WTC11 (cell line): Measurements from ENCODE around the gene PHLPP2. TPM values are rescaled to one million over a fixed set of nuclear protein-coding genes. Genes with fewer than 3 reads are reported as not detected.
A peak's percentile ranks its signal among the peaks of the same experiment; 100 is the strongest.

ENCODE experiments used
- ATAC-seq: fragments of 200-7000 bp; cut with Tn5 transposase; 2 replicates; pipeline ENCODE4 v1.10.0; 2021; ENCODE audit warnings: mild to moderate bottlenecking, moderate library complexity
- CTCF ChIA-PET: fragments of 300-600 bp; sonication (Branson Sonifier 250); formaldehyde crosslinking; loops from one replicate; lab custom pipeline; 2021; ENCODE audit warnings: antibody characterized with exemption; lab: Charles Lee
- POLR2A ChIA-PET: fragments of 350-600 bp; sonication (Branson Sonifier 250); formaldehyde crosslinking; loops from one replicate; lab custom pipeline; 2021; ENCODE audit warnings: antibody characterized with exemption; lab: Charles Lee
- DNase-seq: peaks from one replicate; pipeline ENCODE4 v3.0.0; 2021; ENCODE audit warnings: low spot score
- H3K27ac Mint-ChIP-seq: 2 replicates; pipeline ENCODE4 v1.8.0; 2021; ENCODE audit warnings: mixed read lengths
- H3K27me3 Mint-ChIP-seq: 2 replicates; pipeline ENCODE4 v1.8.0; 2021; ENCODE audit warnings: low read depth, mild to moderate bottlenecking, moderate library complexity, mixed read lengths
- H3K36me3 Mint-ChIP-seq: 2 replicates; pipeline ENCODE4 v1.8.0; 2021; ENCODE audit warnings: mixed read lengths
- H3K4me1 Mint-ChIP-seq: 2 replicates; pipeline ENCODE4 v1.8.0; 2022; ENCODE audit warnings: mixed read lengths
- H3K4me3 Mint-ChIP-seq: 2 replicates; pipeline ENCODE4 v1.8.0; 2021; ENCODE audit warnings: mild to moderate bottlenecking, moderate library complexity, mixed read lengths
- H3K9me3 Mint-ChIP-seq: 2 replicates; pipeline ENCODE4 v1.8.0; 2021; ENCODE audit warnings: mixed read lengths
- ATF1 ChIP-seq: sonication (generic); formaldehyde crosslinking; IDR thresholded peaks from 2 replicates; pipeline ENCODE4 v1.8.1; 2023; ENCODE audit warnings: mild to moderate bottlenecking, moderate library complexity, missing genetic modification reagents
- ELF4 ChIP-seq: sonication (generic); formaldehyde crosslinking; IDR thresholded peaks from 2 replicates; pipeline ENCODE4 v1.8.1; 2022; ENCODE audit warnings: low read depth, mild to moderate bottlenecking, moderate library complexity, missing genetic modification reagents
- GRHL2 ChIP-seq: fragments of 250-450 bp; sonication (Bioruptor Pico); IDR thresholded peaks from 2 replicates; pipeline ENCODE4 v1.8.0; 2022; ENCODE audit warnings: mild to moderate bottlenecking, moderate library complexity; ENCODE audit not compliant: insufficient replicate concordance, severe bottlenecking
- JAZF1 ChIP-seq: fragments of 250-450 bp; sonication (Bioruptor Pico); IDR thresholded peaks from 2 replicates; pipeline ENCODE4 v1.9.0; 2021; ENCODE audit warnings: moderate library complexity, mild to moderate bottlenecking, inconsistent platforms
- NFYB ChIP-seq: sonication (generic); formaldehyde crosslinking; conservative IDR thresholded peaks from 2 replicates; pipeline ENCODE4 v1.8.0; 2022; ENCODE audit warnings: low read depth, missing genetic modification reagents
- SOX15 ChIP-seq: fragments of 250-450 bp; sonication (Bioruptor Pico); IDR thresholded peaks from 2 replicates; pipeline ENCODE4 v1.9.0; 2021; ENCODE audit warnings: mild to moderate bottlenecking
- ZBTB21 ChIP-seq: sonication (generic); formaldehyde crosslinking; IDR thresholded peaks from 2 replicates; pipeline ENCODE4 v1.8.1; 2023; ENCODE audit warnings: mild to moderate bottlenecking, missing genetic modification reagents, borderline replicate concordance
- ZNF317 ChIP-seq: sonication (generic); formaldehyde crosslinking; IDR thresholded peaks from 2 replicates; pipeline ENCODE4 v1.8.1; 2023; ENCODE audit warnings: low read depth, mild to moderate bottlenecking, moderate library complexity, missing genetic modification reagents, borderline replicate concordance
- total RNA-seq: library from RNA; stranded (reverse); gene quantifications from 3 replicates; pipeline ENCODE4 v1.2.3, GENCODE V29; 2021
- TF ChIP-seq, protein P1 (sequence below): sonication (generic); formaldehyde crosslinking; IDR thresholded peaks from 2 replicates; pipeline ENCODE4 v1.8.1; 2022; ENCODE audit warnings: low read depth, missing genetic modification reagents, borderline replicate concordance
- TF ChIP-seq, protein P2 (sequence below): sonication (generic); formaldehyde crosslinking; IDR thresholded peaks from 2 replicates; pipeline ENCODE4 v1.8.1; 2023; ENCODE audit warnings: mild to moderate bottlenecking, missing genetic modification reagents
- TF ChIP-seq, protein P3 (sequence below): sonication (generic); formaldehyde crosslinking; IDR thresholded peaks from 2 replicates; pipeline ENCODE4 v1.8.0; 2023; ENCODE audit warnings: missing genetic modification reagents, mild to moderate bottlenecking, borderline replicate concordance
- TF ChIP-seq, protein P4 (sequence below): sonication (generic); formaldehyde crosslinking; IDR thresholded peaks from 2 replicates; pipeline ENCODE4 v1.8.0; 2022; ENCODE audit warnings: missing genetic modification reagents
- TF ChIP-seq, protein P5 (sequence below): sonication (generic); formaldehyde crosslinking; IDR thresholded peaks from 2 replicates; pipeline ENCODE4 v1.8.0; 2022; ENCODE audit warnings: mild to moderate bottlenecking, missing genetic modification reagents
- TF ChIP-seq, protein P6 (sequence below): fragments of 250-450 bp; sonication (Bioruptor Pico); IDR thresholded peaks from 2 replicates; pipeline ENCODE4 v1.9.0; 2021; ENCODE audit warnings: mild to moderate bottlenecking

Gene PHLPP2
- total RNA-seq, 1 experiment from 2014 or later: 29.3 TPM

DNA sequence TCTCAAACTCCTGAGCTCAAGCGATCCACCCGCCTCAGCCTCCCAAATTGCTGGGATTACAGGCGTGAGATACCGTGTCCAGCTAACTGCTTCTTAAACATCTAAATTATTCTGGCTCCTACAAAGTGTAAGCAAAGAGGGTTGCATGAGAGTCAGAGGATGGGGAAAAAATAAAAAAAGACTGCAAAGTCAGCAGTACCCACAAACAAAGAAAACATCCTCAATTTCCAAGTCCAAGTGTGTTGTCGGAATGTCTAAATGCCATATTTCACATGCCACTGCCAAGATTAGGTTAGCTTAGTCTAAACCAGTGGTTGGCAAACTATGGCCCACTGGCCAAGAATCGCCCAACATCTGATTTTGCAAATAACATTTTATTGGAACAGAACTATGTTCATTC, 13.0 kb upstream of the PHLPP2 start:
- no peak for ATAC-seq
- no peak for DNase-seq

DNA sequence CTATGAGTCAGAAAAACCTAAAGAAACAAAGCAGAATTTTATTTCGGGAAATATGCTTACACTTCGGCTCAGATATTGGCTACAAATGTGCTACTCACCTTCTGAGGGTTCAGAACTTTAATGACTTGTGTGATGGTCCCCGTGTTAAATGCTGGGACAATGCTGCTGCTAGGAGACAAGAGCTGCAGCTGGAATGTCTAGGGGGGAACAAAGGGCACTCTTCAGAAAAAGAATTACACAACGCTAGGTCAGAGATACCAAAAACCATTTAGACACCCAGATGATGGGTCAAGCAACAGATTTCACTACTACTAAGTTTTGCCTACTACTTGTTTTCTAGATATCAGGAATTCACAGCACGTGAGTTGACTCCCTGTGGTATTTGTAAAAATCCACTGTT, 10.0 kb upstream of the PHLPP2 start:
- POLR2A ChIA-PET: no interaction called here
- H3K36me3 Mint-ChIP-seq: peaks cover 61% of the 10 kb centered on the region
- DNase-seq (no peak), ATAC-seq (no peak)
- no peaks in the 10 kb centered on the region for H3K9me3 Mint-ChIP-seq
- peak overlapping the region; percentile 86 for H3K27ac Mint-ChIP-seq
- H3K27me3 Mint-ChIP-seq: no peaks in the 10 kb centered on the region
- peaks cover 7% of the 10 kb centered on the region for H3K4me1 Mint-ChIP-seq
- CTCF ChIA-PET: no interaction called here
- no peak overlapping the region for H3K4me3 Mint-ChIP-seq
- no peak for TF ChIP-seq ATF1 (CRISPR knock-in tag)
- TF ChIP-seq, protein P1, sequence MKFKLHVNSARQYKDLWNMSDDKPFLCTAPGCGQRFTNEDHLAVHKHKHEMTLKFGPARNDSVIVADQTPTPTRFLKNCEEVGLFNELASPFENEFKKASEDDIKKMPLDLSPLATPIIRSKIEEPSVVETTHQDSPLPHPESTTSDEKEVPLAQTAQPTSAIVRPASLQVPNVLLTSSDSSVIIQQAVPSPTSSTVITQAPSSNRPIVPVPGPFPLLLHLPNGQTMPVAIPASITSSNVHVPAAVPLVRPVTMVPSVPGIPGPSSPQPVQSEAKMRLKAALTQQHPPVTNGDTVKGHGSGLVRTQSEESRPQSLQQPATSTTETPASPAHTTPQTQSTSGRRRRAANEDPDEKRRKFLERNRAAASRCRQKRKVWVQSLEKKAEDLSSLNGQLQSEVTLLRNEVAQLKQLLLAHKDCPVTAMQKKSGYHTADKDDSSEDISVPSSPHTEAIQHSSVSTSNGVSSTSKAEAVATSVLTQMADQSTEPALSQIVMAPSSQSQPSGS (CRISPR knock-in tag): no peak

More for the DNA sequence above, 13.0 kb upstream of the PHLPP2 start:
- H3K27me3 Mint-ChIP-seq: no peaks in the 10 kb centered on the region
- H3K27ac Mint-ChIP-seq: no peak overlapping the region
- no peak overlapping the region for H3K4me3 Mint-ChIP-seq
- ChIA-PET CTCF (no interaction called here), POLR2A (no interaction called here)
- peaks cover 62% of the 10 kb centered on the region for H3K36me3 Mint-ChIP-seq
- H3K9me3 Mint-ChIP-seq: no peaks in the 10 kb centered on the region
- H3K4me1 Mint-ChIP-seq: no peaks in the 10 kb centered on the region
- TF ChIP-seq, protein P2, sequence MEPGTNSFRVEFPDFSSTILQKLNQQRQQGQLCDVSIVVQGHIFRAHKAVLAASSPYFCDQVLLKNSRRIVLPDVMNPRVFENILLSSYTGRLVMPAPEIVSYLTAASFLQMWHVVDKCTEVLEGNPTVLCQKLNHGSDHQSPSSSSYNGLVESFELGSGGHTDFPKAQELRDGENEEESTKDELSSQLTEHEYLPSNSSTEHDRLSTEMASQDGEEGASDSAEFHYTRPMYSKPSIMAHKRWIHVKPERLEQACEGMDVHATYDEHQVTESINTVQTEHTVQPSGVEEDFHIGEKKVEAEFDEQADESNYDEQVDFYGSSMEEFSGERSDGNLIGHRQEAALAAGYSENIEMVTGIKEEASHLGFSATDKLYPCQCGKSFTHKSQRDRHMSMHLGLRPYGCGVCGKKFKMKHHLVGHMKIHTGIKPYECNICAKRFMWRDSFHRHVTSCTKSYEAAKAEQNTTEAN (CRISPR knock-in tag): no peak
- TF ChIP-seq, protein P3, sequence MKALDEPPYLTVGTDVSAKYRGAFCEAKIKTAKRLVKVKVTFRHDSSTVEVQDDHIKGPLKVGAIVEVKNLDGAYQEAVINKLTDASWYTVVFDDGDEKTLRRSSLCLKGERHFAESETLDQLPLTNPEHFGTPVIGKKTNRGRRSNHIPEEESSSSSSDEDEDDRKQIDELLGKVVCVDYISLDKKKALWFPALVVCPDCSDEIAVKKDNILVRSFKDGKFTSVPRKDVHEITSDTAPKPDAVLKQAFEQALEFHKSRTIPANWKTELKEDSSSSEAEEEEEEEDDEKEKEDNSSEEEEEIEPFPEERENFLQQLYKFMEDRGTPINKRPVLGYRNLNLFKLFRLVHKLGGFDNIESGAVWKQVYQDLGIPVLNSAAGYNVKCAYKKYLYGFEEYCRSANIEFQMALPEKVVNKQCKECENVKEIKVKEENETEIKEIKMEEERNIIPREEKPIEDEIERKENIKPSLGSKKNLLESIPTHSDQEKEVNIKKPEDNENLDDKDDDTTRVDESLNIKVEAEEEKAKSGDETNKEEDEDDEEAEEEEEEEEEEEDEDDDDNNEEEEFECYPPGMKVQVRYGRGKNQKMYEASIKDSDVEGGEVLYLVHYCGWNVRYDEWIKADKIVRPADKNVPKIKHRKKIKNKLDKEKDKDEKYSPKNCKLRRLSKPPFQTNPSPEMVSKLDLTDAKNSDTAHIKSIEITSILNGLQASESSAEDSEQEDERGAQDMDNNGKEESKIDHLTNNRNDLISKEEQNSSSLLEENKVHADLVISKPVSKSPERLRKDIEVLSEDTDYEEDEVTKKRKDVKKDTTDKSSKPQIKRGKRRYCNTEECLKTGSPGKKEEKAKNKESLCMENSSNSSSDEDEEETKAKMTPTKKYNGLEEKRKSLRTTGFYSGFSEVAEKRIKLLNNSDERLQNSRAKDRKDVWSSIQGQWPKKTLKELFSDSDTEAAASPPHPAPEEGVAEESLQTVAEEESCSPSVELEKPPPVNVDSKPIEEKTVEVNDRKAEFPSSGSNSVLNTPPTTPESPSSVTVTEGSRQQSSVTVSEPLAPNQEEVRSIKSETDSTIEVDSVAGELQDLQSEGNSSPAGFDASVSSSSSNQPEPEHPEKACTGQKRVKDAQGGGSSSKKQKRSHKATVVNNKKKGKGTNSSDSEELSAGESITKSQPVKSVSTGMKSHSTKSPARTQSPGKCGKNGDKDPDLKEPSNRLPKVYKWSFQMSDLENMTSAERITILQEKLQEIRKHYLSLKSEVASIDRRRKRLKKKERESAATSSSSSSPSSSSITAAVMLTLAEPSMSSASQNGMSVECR (CRISPR knock-in tag): no peak
- no peak for TF ChIP-seq NFYB (CRISPR knock-in tag)

DNA sequence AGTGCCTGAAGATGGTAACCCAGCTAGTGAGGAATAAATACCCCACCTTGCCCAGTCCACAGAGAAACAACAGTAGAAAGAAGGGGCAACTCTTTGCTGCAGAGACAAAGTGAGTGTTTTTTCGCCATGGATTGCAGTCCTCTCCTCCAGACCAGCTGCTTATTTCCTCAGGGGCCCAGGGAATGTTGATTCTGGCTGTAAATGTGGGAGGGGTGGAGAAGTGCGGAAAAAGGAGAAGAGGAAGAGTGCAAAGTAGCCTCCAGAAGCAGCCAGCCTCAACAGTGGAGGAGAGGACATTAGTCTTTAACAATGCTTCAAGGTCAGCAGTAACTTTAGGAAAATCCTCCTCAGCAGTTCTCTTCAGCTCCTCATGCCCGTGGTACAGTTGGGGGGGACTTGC, 8.1 kb upstream of the PHLPP2 start:
- no peak overlapping the region for H3K4me3 Mint-ChIP-seq
- H3K9me3 Mint-ChIP-seq: no peaks in the 10 kb centered on the region
- POLR2A ChIA-PET: interaction anchor here (0.6 kb wide), 1 partner anchor 11 kb away, joined by 4 read pairs; no protein-coding TSS in a partner anchor
- ATAC-seq: no peak
- H3K27ac Mint-ChIP-seq: peak overlapping the region; percentile 39; the same call in 1 of the 2 replicates
- CTCF ChIA-PET: no interaction called here
- peaks cover 44% of the 10 kb centered on the region for H3K36me3 Mint-ChIP-seq
- DNase-seq: no peak
- H3K4me1 Mint-ChIP-seq: peaks cover 12% of the 10 kb centered on the region
- H3K27me3 Mint-ChIP-seq: no peaks in the 10 kb centered on the region
- TF ChIP-seq ELF4 (CRISPR knock-in tag) (no peak), JAZF1 (CRISPR knock-in tag) (no peak), NFYB (CRISPR knock-in tag) (no peak), SOX15 (CRISPR knock-in tag) (no peak), ZNF317 (no peak), GRHL2 (CRISPR knock-in tag) (no peak), ZBTB21 (CRISPR knock-in tag) (no peak)
- TF ChIP-seq, protein P4, sequence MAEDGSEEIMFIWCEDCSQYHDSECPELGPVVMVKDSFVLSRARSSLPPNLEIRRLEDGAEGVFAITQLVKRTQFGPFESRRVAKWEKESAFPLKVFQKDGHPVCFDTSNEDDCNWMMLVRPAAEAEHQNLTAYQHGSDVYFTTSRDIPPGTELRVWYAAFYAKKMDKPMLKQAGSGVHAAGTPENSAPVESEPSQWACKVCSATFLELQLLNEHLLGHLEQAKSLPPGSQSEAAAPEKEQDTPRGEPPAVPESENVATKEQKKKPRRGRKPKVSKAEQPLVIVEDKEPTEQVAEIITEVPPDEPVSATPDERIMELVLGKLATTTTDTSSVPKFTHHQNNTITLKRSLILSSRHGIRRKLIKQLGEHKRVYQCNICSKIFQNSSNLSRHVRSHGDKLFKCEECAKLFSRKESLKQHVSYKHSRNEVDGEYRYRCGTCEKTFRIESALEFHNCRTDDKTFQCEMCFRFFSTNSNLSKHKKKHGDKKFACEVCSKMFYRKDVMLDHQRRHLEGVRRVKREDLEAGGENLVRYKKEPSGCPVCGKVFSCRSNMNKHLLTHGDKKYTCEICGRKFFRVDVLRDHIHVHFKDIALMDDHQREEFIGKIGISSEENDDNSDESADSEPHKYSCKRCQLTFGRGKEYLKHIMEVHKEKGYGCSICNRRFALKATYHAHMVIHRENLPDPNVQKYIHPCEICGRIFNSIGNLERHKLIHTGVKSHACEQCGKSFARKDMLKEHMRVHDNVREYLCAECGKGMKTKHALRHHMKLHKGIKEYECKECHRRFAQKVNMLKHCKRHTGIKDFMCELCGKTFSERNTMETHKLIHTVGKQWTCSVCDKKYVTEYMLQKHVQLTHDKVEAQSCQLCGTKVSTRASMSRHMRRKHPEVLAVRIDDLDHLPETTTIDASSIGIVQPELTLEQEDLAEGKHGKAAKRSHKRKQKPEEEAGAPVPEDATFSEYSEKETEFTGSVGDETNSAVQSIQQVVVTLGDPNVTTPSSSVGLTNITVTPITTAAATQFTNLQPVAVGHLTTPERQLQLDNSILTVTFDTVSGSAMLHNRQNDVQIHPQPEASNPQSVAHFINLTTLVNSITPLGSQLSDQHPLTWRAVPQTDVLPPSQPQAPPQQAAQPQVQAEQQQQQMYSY (CRISPR knock-in tag): no peak
- TF ChIP-seq, protein P5, sequence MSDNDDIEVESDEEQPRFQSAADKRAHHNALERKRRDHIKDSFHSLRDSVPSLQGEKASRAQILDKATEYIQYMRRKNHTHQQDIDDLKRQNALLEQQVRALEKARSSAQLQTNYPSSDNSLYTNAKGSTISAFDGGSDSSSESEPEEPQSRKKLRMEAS (CRISPR knock-in tag): no peak
- TF ChIP-seq, protein P6, sequence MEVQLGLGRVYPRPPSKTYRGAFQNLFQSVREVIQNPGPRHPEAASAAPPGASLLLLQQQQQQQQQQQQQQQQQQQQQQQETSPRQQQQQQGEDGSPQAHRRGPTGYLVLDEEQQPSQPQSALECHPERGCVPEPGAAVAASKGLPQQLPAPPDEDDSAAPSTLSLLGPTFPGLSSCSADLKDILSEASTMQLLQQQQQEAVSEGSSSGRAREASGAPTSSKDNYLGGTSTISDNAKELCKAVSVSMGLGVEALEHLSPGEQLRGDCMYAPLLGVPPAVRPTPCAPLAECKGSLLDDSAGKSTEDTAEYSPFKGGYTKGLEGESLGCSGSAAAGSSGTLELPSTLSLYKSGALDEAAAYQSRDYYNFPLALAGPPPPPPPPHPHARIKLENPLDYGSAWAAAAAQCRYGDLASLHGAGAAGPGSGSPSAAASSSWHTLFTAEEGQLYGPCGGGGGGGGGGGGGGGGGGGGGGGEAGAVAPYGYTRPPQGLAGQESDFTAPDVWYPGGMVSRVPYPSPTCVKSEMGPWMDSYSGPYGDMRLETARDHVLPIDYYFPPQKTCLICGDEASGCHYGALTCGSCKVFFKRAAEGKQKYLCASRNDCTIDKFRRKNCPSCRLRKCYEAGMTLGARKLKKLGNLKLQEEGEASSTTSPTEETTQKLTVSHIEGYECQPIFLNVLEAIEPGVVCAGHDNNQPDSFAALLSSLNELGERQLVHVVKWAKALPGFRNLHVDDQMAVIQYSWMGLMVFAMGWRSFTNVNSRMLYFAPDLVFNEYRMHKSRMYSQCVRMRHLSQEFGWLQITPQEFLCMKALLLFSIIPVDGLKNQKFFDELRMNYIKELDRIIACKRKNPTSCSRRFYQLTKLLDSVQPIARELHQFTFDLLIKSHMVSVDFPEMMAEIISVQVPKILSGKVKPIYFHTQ: no peak
- TF ChIP-seq, protein P2 (CRISPR knock-in tag): no peak
